WTC11 (cell line): ENCODE data around the gene ACTN1. TPM values are rescaled to one million over a fixed set of nuclear protein-coding genes. Genes with fewer than 3 reads are reported as not detected.
A peak's percentile ranks its signal among the peaks of the same experiment; 100 is the strongest.

ENCODE experiments used
- ATAC-seq: fragments of 200-7000 bp; cut with Tn5 transposase; 2 replicates; pipeline ENCODE4 v1.10.0; 2021; ENCODE audit warnings: mild to moderate bottlenecking, moderate library complexity
- CTCF ChIA-PET: fragments of 300-600 bp; sonication (Branson Sonifier 250); formaldehyde crosslinking; loops from one replicate; lab custom pipeline; 2021; ENCODE audit warnings: antibody characterized with exemption; lab: Charles Lee
- POLR2A ChIA-PET: fragments of 350-600 bp; sonication (Branson Sonifier 250); formaldehyde crosslinking; loops from one replicate; lab custom pipeline; 2021; ENCODE audit warnings: antibody characterized with exemption; lab: Charles Lee
- DNase-seq: peaks from one replicate; pipeline ENCODE4 v3.0.0; 2021; ENCODE audit warnings: low spot score
- H3K27ac Mint-ChIP-seq: 2 replicates; pipeline ENCODE4 v1.8.0; 2021; ENCODE audit warnings: mixed read lengths
- H3K27me3 Mint-ChIP-seq: 2 replicates; pipeline ENCODE4 v1.8.0; 2021; ENCODE audit warnings: low read depth, mild to moderate bottlenecking, moderate library complexity, mixed read lengths
- H3K36me3 Mint-ChIP-seq: 2 replicates; pipeline ENCODE4 v1.8.0; 2021; ENCODE audit warnings: mixed read lengths
- H3K4me1 Mint-ChIP-seq: 2 replicates; pipeline ENCODE4 v1.8.0; 2022; ENCODE audit warnings: mixed read lengths
- H3K4me3 Mint-ChIP-seq: 2 replicates; pipeline ENCODE4 v1.8.0; 2021; ENCODE audit warnings: mild to moderate bottlenecking, moderate library complexity, mixed read lengths
- H3K9me3 Mint-ChIP-seq: 2 replicates; pipeline ENCODE4 v1.8.0; 2021; ENCODE audit warnings: mixed read lengths
- AFF4 ChIP-seq: sonication (generic); formaldehyde crosslinking; IDR thresholded peaks from 2 replicates; pipeline ENCODE4 v1.8.1; 2023; ENCODE audit warnings: mild to moderate bottlenecking, missing genetic modification reagents, borderline replicate concordance
- ATF6 ChIP-seq: sonication (generic); formaldehyde crosslinking; IDR thresholded peaks from 2 replicates; pipeline ENCODE4 v1.8.1; 2023; ENCODE audit warnings: mild to moderate bottlenecking, missing genetic modification reagents
- CREM ChIP-seq: sonication (generic); formaldehyde crosslinking; IDR thresholded peaks from 2 replicates; pipeline ENCODE4 v1.8.1; 2022; ENCODE audit warnings: mild to moderate bottlenecking, missing genetic modification reagents, moderate library complexity
- ERG ChIP-seq: fragments of 250-450 bp; sonication (Bioruptor Pico); IDR thresholded peaks from 2 replicates; pipeline ENCODE4 v1.8.0; 2021; ENCODE audit warnings: mild to moderate bottlenecking
- FOXJ3 ChIP-seq: sonication (generic); formaldehyde crosslinking; IDR thresholded peaks from 2 replicates; pipeline ENCODE4 v1.9.0; 2021; ENCODE audit warnings: missing genetic modification reagents, mild to moderate bottlenecking, borderline replicate concordance
- GABPB1 ChIP-seq: sonication (generic); formaldehyde crosslinking; IDR thresholded peaks from 2 replicates; pipeline ENCODE4 v1.8.1; 2023; ENCODE audit warnings: mild to moderate bottlenecking, missing genetic modification reagents
- GRHL2 ChIP-seq: fragments of 250-450 bp; sonication (Bioruptor Pico); IDR thresholded peaks from 2 replicates; pipeline ENCODE4 v1.8.0; 2022; ENCODE audit warnings: mild to moderate bottlenecking, moderate library complexity; ENCODE audit not compliant: insufficient replicate concordance, severe bottlenecking
- IRF1 ChIP-seq: sonication (generic); formaldehyde crosslinking; IDR thresholded peaks from 2 replicates; pipeline ENCODE4 v1.8.0; 2023; ENCODE audit warnings: missing genetic modification reagents
- JAZF1 ChIP-seq: fragments of 250-450 bp; sonication (Bioruptor Pico); IDR thresholded peaks from 2 replicates; pipeline ENCODE4 v1.9.0; 2021; ENCODE audit warnings: moderate library complexity, mild to moderate bottlenecking, inconsistent platforms
- NFATC4 ChIP-seq: fragments of 250-450 bp; sonication (Bioruptor Pico); IDR thresholded peaks from 2 replicates; pipeline ENCODE4 v1.9.0; 2021; ENCODE audit warnings: mild to moderate bottlenecking
- NFE2L1 ChIP-seq: sonication (generic); formaldehyde crosslinking; IDR thresholded peaks from 2 replicates; pipeline ENCODE4 v1.8.1; 2023; ENCODE audit warnings: missing genetic modification reagents
- NR3C1 ChIP-seq: sonication (generic); formaldehyde crosslinking; conservative IDR thresholded peaks from 2 replicates; pipeline ENCODE4 v1.8.1; 2023; ENCODE audit warnings: low read depth, mild to moderate bottlenecking, missing genetic modification reagents
- OVOL2 ChIP-seq: fragments of 250-450 bp; sonication (Bioruptor Pico); IDR thresholded peaks from 2 replicates; pipeline ENCODE4 v1.9.0; 2021; ENCODE audit warnings: mild to moderate bottlenecking, borderline replicate concordance
- PRRX2 ChIP-seq: fragments of 250-450 bp; sonication (Bioruptor Pico); IDR thresholded peaks from 2 replicates; pipeline ENCODE4 v1.8.0; 2021; ENCODE audit warnings: mild to moderate bottlenecking
- SMAD3 ChIP-seq: sonication (generic); formaldehyde crosslinking; IDR thresholded peaks from 2 replicates; pipeline ENCODE4 v1.8.0; 2022; ENCODE audit warnings: missing genetic modification reagents, mild to moderate bottlenecking, borderline replicate concordance
- SOX15 ChIP-seq: fragments of 250-450 bp; sonication (Bioruptor Pico); IDR thresholded peaks from 2 replicates; pipeline ENCODE4 v1.9.0; 2021; ENCODE audit warnings: mild to moderate bottlenecking
- TEAD1 ChIP-seq: sonication (generic); formaldehyde crosslinking; IDR thresholded peaks from 2 replicates; pipeline ENCODE4 v1.8.0; 2022; ENCODE audit warnings: mild to moderate bottlenecking, missing genetic modification reagents
- TP53 ChIP-seq: sonication (generic); formaldehyde crosslinking; IDR thresholded peaks from 2 replicates; pipeline ENCODE4 v1.8.1; 2023; ENCODE audit warnings: mild to moderate bottlenecking, missing genetic modification reagents
- ZNF121 ChIP-seq: sonication (generic); formaldehyde crosslinking; IDR thresholded peaks from 2 replicates; pipeline ENCODE4 v1.8.0; 2023; ENCODE audit warnings: missing genetic modification reagents
- ZNF219 ChIP-seq: sonication (generic); formaldehyde crosslinking; IDR thresholded peaks from 2 replicates; pipeline ENCODE4 v1.8.0; 2023; ENCODE audit warnings: missing genetic modification reagents, mild to moderate bottlenecking, borderline replicate concordance
- ZNF416 ChIP-seq: fragments of 250-450 bp; sonication (Bioruptor Pico); IDR thresholded peaks from 2 replicates; pipeline ENCODE4 v1.9.0; 2021; ENCODE audit warnings: mild to moderate bottlenecking, inconsistent platforms
- ZNF671 ChIP-seq: fragments of 250-450 bp; sonication (Bioruptor Pico); IDR thresholded peaks from 2 replicates; pipeline ENCODE4 v1.8.0; 2021; ENCODE audit warnings: mild to moderate bottlenecking
- ZSCAN18 ChIP-seq: fragments of 250-450 bp; sonication (Bioruptor Pico); IDR thresholded peaks from 2 replicates; pipeline ENCODE4 v2.1.2; 2022; ENCODE audit warnings: mild to moderate bottlenecking, moderate library complexity
- total RNA-seq: library from RNA; stranded (reverse); gene quantifications from 3 replicates; pipeline ENCODE4 v1.2.3, GENCODE V29; 2021

The ACTN1 gene
- total RNA-seq, 1 experiment from 2014 or later: 196 TPM

- peaks cover 23% of the 10 kb centered on the region for H3K4me1 Mint-ChIP-seq
- TF ChIP-seq TP53 (no peak), OVOL2 (CRISPR knock-in tag) (no peak), IRF1 (CRISPR knock-in tag) (no peak), NR3C1 (CRISPR knock-in tag) (no peak), PRRX2 (CRISPR knock-in tag) (no peak), ZNF219 (CRISPR knock-in tag) (no peak), GRHL2 (no peak), CREM (CRISPR knock-in tag) (no peak), ERG (CRISPR knock-in tag) (no peak), SOX15 (no peak), ZSCAN18 (no peak), ZNF416 (no peak), FOXJ3 (CRISPR knock-in tag) (no peak)
- peaks cover 3% of the 10 kb centered on the region for H3K27me3 Mint-ChIP-seq
- CTCF ChIA-PET: interaction anchor here (4.7 kb wide), 1 partner anchor 93 kb away, joined by 19 read pairs; no protein-coding TSS in a partner anchor
- H3K9me3 Mint-ChIP-seq: no peaks in the 10 kb centered on the region
- H3K4me3 Mint-ChIP-seq: no peak overlapping the region
- H3K27ac Mint-ChIP-seq: no peak overlapping the region; the same call in 1 of the 2 replicates
- DNase-seq: no peak
- no peaks in the 10 kb centered on the region for H3K36me3 Mint-ChIP-seq
- POLR2A ChIA-PET: no interaction called here
- ATAC-seq: no peak
Measured at GRCh38 chr14:69003626-69004025, 24.5 kb upstream of the ACTN1 start.

GRCh38 chr14:69002069-69002468, 23.0 kb upstream of the ACTN1 start:
- Mint-ChIP-seq H3K4me3 (no peak overlapping the region), H3K4me1 (peaks cover 33% of the 10 kb centered on the region), H3K27ac (no peak overlapping the region), H3K27me3 (peaks cover 3% of the 10 kb centered on the region), H3K36me3 (no peaks in the 10 kb centered on the region), H3K9me3 (no peaks in the 10 kb centered on the region)
- ATAC-seq (peak; percentile 70), DNase-seq (peak; percentile 27)
- TF ChIP-seq ZNF121 (CRISPR knock-in tag) (peak; percentile 75; the same call in 1 of the 2 replicates), IRF1 (CRISPR knock-in tag) (no peak), TEAD1 (CRISPR knock-in tag) (no peak), GABPB1 (0 out of 2 replicates have a peak, but pooled peaks have one; percentile 34), ZNF671 (CRISPR knock-in tag) (no peak)
- CTCF ChIA-PET: interaction anchor here (0.7 to 4.7 kb wide), 7 partner anchors 12 to 91 kb away, joined by 3 to 19 read pairs (median 4); no protein-coding TSS in a partner anchor
- POLR2A ChIA-PET: no interaction called here

- POLR2A ChIA-PET: no interaction called here
- CTCF ChIA-PET: interaction anchor here (1.2 kb wide), 1 partner anchor 89 kb away, joined by 4 read pairs; no protein-coding TSS in a partner anchor
- H3K27me3 Mint-ChIP-seq: peaks cover 3% of the 10 kb centered on the region
- peaks cover 33% of the 10 kb centered on the region for H3K4me1 Mint-ChIP-seq
- no peaks in the 10 kb centered on the region for H3K9me3 Mint-ChIP-seq
- no peak overlapping the region for H3K27ac Mint-ChIP-seq
- no peak for ATAC-seq
- H3K36me3 Mint-ChIP-seq: no peaks in the 10 kb centered on the region
- no peak overlapping the region for H3K4me3 Mint-ChIP-seq
- DNase-seq: no peak
- TF ChIP-seq ATF6 (CRISPR knock-in tag) (no peak), JAZF1 (CRISPR knock-in tag) (no peak), SMAD3 (CRISPR knock-in tag) (no peak), AFF4 (CRISPR knock-in tag) (no peak), NFATC4 (CRISPR knock-in tag) (no peak), GRHL2 (no peak), NFE2L1 (CRISPR knock-in tag) (no peak)
Measured at GRCh38 chr14:69001375-69001774, 22.3 kb upstream of the ACTN1 start.
